GM19468 (cell line): Measurements from ENCODE around the gene SPNS2.

Experiments
- ATAC-seq: cut with Tn5 transposase; IDR thresholded peaks from one replicate; pipeline ENCODE4 v1.9.1; 2021; ENCODE audit warnings: mild to moderate bottlenecking, moderate library complexity, moderate number of reproducible peaks; ENCODE audit not compliant: unreplicated experiment; ENCODE audit errors: extremely low read depth

The SPNS2 gene

GRCh38 chr17:4584101-4584916 lies 85.6 kb downstream of the SPNS2 start, which contains the start of gene SMTNL2:
SMTNL2 (plus strand) TSS chr17:4584529; CDS start chr17:4584606, 77 bp downstream.
- no peak for ATAC-seq

- no peak for ATAC-seq
Observed at GRCh38 chr17:4584917-4585637, 86.4 kb downstream of the SPNS2 start.

- no peak for ATAC-seq
Observed at GRCh38 chr17:4585638-4585994, 86.9 kb downstream of the SPNS2 start.

- ATAC-seq: no peak
Observed at GRCh38 chr17:4586043-4586442, 87.4 kb downstream of the SPNS2 start.

- no peak for ATAC-seq
Observed at GRCh38 chr17:4587195-4587594, 88.5 kb downstream of the SPNS2 start.

- ATAC-seq: no peak
Observed at GRCh38 chr17:4587803-4588202, 89.1 kb downstream of the SPNS2 start.

- no peak for ATAC-seq
Observed at GRCh38 chr17:4588391-4588790, 89.7 kb downstream of the SPNS2 start.
